Right lobe of liver (tissue), 4 donors: ENCODE data around the gene CYP3A4.

ENCODE experiments used
- POLR2A ChIP-seq: fragments of 450-650 bp; IDR thresholded peaks from one replicate; pipeline ENCODE4 v1.6.1; 2017; ENCODE audit warnings: antibody characterized with exemption, mild to moderate bottlenecking
- TF ChIP-seq, protein P1 (sequence below), 4 donors: fragments of 200-600 bp in 3 of 4; fragments of 450-650 bp in 1 of 4; IDR thresholded peaks; one replicate each; pipeline versions ENCODE4 v1.5.1 to v1.8.0; 2016 to 2022; ENCODE audit warnings: antibody characterized with exemption in 4 of 4, mild to moderate bottlenecking in 2 of 4
- donor health status: DM: no; HTN: no; CAD: no.
- donor health status: DM: no; HTN: no; CAD: no.
- donor health status: DM: no; HTN: yes; CAD: no.

GRCh38 chr7:99822731-99823718, 39.0 kb upstream of the CYP3A4 start:
- TF ChIP-seq, protein P1, sequence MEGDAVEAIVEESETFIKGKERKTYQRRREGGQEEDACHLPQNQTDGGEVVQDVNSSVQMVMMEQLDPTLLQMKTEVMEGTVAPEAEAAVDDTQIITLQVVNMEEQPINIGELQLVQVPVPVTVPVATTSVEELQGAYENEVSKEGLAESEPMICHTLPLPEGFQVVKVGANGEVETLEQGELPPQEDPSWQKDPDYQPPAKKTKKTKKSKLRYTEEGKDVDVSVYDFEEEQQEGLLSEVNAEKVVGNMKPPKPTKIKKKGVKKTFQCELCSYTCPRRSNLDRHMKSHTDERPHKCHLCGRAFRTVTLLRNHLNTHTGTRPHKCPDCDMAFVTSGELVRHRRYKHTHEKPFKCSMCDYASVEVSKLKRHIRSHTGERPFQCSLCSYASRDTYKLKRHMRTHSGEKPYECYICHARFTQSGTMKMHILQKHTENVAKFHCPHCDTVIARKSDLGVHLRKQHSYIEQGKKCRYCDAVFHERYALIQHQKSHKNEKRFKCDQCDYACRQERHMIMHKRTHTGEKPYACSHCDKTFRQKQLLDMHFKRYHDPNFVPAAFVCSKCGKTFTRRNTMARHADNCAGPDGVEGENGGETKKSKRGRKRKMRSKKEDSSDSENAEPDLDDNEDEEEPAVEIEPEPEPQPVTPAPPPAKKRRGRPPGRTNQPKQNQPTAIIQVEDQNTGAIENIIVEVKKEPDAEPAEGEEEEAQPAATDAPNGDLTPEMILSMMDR (IDR thresholded peaks at IDR 0.05), result no peak
- TF ChIP-seq POLR2A, result no peak
